ENCODE results near the gene OR7D2.
A peak's percentile ranks its signal among the peaks of the same experiment; 100 is the strongest.

OR7D2 gene

DNA sequence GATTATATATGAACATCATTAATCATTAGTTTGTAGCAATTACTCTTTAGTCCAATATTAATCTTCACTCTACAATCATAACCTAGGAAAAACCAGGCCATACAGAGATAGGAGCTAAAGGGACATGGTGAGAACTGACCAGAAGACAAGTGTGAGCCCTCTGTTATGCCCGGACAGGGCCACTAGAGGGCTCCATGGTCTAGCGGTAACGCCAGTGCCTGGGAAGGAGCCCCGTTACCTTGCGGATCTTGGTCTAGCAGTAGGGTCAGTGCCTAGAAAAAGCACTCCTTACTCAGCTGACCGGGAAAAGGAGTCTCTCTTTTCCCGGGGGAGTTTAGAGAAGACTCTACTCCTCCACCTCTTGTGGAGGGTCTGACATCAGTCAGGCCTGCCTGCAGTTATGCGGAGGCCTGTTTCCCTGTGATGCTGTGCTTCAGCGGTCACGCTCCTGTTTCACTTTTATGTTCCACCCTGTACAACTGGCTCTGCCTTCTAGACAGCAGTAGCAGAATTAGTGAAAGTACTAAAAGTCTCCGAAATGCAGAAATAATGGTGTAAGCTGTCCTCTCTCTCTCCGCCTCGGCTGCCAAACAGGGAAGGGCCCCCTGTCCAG is 26.8 kb downstream of the OR7D2 start:
- peak; percentile 8 for DNase-seq (ENCODE audit: low read depth)

DNA sequence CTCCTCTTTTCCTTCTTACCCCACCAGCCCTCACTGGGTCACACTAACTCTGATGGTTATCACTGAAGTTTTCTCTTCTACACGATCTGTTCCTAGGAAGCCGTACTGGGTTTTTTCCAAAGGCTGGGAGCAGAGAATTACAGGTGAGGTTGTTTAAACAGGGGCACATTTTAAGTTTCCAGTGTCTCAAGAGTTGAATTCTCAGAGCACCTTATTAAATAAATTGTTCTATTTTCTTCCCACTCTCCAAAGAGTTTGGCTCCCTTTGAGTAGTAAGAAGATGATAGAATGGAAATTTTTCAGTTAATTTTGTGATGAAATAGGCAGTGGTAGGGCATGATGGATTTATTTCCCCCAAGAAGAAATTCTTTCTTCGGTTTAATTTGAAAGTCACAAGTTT is 40.7 kb downstream of the OR7D2 start, which contains the start of gene OR7D4:
Gene OR7D4, minus strand, starts transcription at position 101 of the 400 bp plus-strand sequence. CDS start 4,752 bp downstream, outside the sequence.
- DNase-seq (ENCODE audit: low read depth) = no peak
